ENCODE measurements around the gene ZSWIM4. TPM values are rescaled to one million over a fixed set of nuclear protein-coding genes. Genes with fewer than 3 reads are reported as not detected.

ZSWIM4 gene
- total and polyA plus RNA-seq, 2 of the 4 experiments (the other 2 are of a cell fraction): 2.2 to 6.2 TPM

DNA sequence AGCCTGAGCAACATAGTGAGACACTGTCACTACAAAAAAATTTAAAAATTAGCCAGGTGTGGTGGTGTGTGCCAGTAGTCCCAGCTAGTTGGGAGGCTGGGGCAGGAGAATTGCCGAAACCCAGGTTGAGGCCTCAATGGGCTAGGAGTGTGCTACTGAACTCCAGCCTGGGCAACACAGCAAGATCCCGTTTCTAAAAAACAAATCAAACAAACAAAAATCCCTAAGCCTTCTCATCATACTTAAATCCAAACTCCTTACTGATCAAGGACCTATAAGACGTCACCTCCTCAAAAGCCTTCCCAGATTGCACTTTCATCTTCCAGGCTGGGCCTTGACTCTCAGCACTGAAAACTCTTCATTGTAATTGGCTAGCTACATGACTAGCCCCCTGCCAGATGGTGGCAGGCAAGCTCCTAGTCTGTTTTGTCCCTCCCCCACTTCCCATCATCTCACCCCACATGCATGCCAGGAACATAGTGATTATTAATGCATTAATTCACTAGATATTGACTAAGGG, 64.2 kb downstream of the ZSWIM4 start:
- Histone ChIP-seq H3K4me2 (ENCODE audit: low read depth, low read length) (no peak overlapping the region), H4K5ac (ENCODE audit: low read depth, low read length) (no peak overlapping the region), H3K36me3 (ENCODE audit: control insufficient read depth, insufficient read depth, low read length) (no peaks in the 10 kb centered on the region), H2BK5ac (ENCODE audit: low read depth, low read length, poor library complexity, severe bottlenecking) (peak overlapping the region; percentile 8), H3K14ac (replicated peaks; ENCODE audit: low read depth, low read length) (no peak overlapping the region), H4K8ac (ENCODE audit: low read depth in 2 of 2, low read length in 2 of 2) (no peak overlapping the region; a peak in 1 of 4 replicates), H2AK9ac (replicated peaks; ENCODE audit: low read depth, low read length, poor library complexity) (peak overlapping the region; percentile 33), H3K27me3 (ENCODE audit: control insufficient read depth, insufficient read depth, low read length) (no peaks in the 10 kb centered on the region), H2BK120ac (ENCODE audit: low read depth, low read length) (peak overlapping the region; percentile 16), H2BK15ac (ENCODE audit: low read depth, low read length) (peak overlapping the region; percentile 37; the same call in 2 of the 3 replicates), H3K4me1 (ENCODE audit: control insufficient read depth, insufficient read depth, low read length) (peaks cover 8% of the 10 kb centered on the region), H3K27ac (ENCODE audit: insufficient read depth, low read length) (no peak overlapping the region), H3K56ac (ENCODE audit: extremely low read depth, insufficient read depth, low read length) (peak overlapping the region; percentile 15; the same call in 1 of the 2 replicates), H4K20me1 (ENCODE audit: insufficient read depth, low read length) (no peaks in the 10 kb centered on the region), H4K91ac (ENCODE audit: insufficient read depth, low read depth, low read length) (peak overlapping the region; percentile 23; the same call in 1 of the 2 replicates), H3K79me1 (ENCODE audit: low read depth in 1 of 2, low read length in 2 of 2) (peaks cover 5 to 36% of the 10 kb centered on the region in 2 experiments; a peak in 1 of 4 replicates), H2BK20ac (ENCODE audit: low read depth, low read length) (0 out of 2 replicates have a peak overlapping the region, but pooled peaks have one; percentile 26), H3K23ac (ENCODE audit: low read depth, low read length) (no peak overlapping the region), H3K9ac (ENCODE audit: low read depth, low read length) (no peak overlapping the region), H3K4ac (ENCODE audit: low read depth, low read length) (0 out of 2 replicates have a peak overlapping the region, but pooled peaks have one; percentile 10), H3K18ac (ENCODE audit: low read depth, low read length) (no peak overlapping the region), H2AFZ (replicated peaks; ENCODE audit: low read length, poor library complexity) (peak overlapping the region; percentile 34), H3K4me3 (ENCODE audit: insufficient read depth, low read depth, low read length) (no peak overlapping the region), H3K9me1 (ENCODE audit: insufficient read depth, low read length) (peaks cover 4% of the 10 kb centered on the region), H3K9me3 (ENCODE audit: control insufficient read depth, insufficient read depth, low read length) (no peaks in the 10 kb centered on the region), H2AK5ac (ENCODE audit: low read depth, low read length) (peak overlapping the region; percentile 73)
- peak; percentile 58 for DNase-seq
- no peak for ATAC-seq (ENCODE audit: low read depth)
- ChIA-PET POLR2A (ENCODE audit: unreplicated experiment) (no interaction called here), CTCF (interaction anchor here (0.9 kb wide), 1 partner anchor 8 kb away, joined by 4 read pairs; no protein-coding TSS in a partner anchor)
- dilution Hi-C loops (cut with HindIII; ENCODE audit: low sequenced_read_pairs, unreplicated experiment) (no loop called here), in situ Hi-C loops (cut with MboI; ENCODE audit: low sequenced_read_pairs) (loop anchor here (25.0 kb wide), 1 partner anchor 572 kb away; no protein-coding TSS in a partner anchor), intact Hi-C loops (cut with micrococcal nuclease) (no loop called here)
- BruUV-seq (replicated peaks): no TSS peak
- TF ChIP-seq MAFK (IDR thresholded peaks at IDR 0.05; ENCODE audit: low read depth, low read length) (no peak), CEBPB (IDR thresholded peaks at IDR 0.05; ENCODE audit: low read depth, low read length) (no peak), BHLHE40 (IDR thresholded peaks at IDR 0.05; ENCODE audit: low read depth, low read length) (no peak), SMC3 (IDR thresholded peaks at IDR 0.05; ENCODE audit: low read depth, low read length) (no peak), RCOR1 (IDR thresholded peaks at IDR 0.05; ENCODE audit: insufficient replicate concordance, low read length) (no peak), RFX5 (IDR thresholded peaks at IDR 0.05; ENCODE audit: low read depth, low read length) (no peak), MAZ (IDR thresholded peaks at IDR 0.05; ENCODE audit: borderline replicate concordance, low read depth, low read length) (no peak), FOS (IDR thresholded peaks at IDR 0.05; ENCODE audit: low read depth, low read length) (no peak), NFE2L2 (IDR thresholded peaks at IDR 0.05; ENCODE audit: low read depth, low read length) (no peak), RAD21 (IDR thresholded peaks at IDR 0.05; ENCODE audit: low read length) (no peak), CHD1 (IDR thresholded peaks at IDR 0.05; ENCODE audit: low read depth, low read length) (no peak), POLR2A (IDR thresholded peaks at IDR 0.05; ENCODE audit: low read depth, low read length) (no peak), USF2 (IDR thresholded peaks at IDR 0.05; ENCODE audit: low read depth, low read length) (no peak), MXI1 (IDR thresholded peaks at IDR 0.05; ENCODE audit: borderline replicate concordance, low read depth, low read length) (no peak), CTCF (conservative IDR thresholded peaks at IDR 0.05; ENCODE audit: low read depth, low read length) (no peak)
- TF ChIP-seq, protein P1, sequence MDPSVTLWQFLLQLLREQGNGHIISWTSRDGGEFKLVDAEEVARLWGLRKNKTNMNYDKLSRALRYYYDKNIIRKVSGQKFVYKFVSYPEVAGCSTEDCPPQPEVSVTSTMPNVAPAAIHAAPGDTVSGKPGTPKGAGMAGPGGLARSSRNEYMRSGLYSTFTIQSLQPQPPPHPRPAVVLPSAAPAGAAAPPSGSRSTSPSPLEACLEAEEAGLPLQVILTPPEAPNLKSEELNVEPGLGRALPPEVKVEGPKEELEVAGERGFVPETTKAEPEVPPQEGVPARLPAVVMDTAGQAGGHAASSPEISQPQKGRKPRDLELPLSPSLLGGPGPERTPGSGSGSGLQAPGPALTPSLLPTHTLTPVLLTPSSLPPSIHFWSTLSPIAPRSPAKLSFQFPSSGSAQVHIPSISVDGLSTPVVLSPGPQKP (IDR thresholded peaks at IDR 0.05; ENCODE audit: borderline replicate concordance, low read depth, low read length): no peak
- WGBS, 2 experiments (ENCODE audit: extremely low coverage in 2 of 2, insufficient read length in 1 of 2): 100% methylated on average over 1 of the region's 3 CpGs; no CpG with 5 or more reads in 1 of the 2 experiments
